Brain microvascular endothelial cell (primary cell): ENCODE results near the gene PHLPP1.

Source experiments
- DNase-seq: peaks from one replicate; pipeline ENCODE4 v3.0.0-alpha.2; 2020
- H3K27ac ChIP-seq: fragments of 250-450 bp; sonication (Bioruptor Pico); 2 replicates; pipeline ENCODE4 v1.5.1; 2020; ENCODE audit warnings: mild to moderate bottlenecking, moderate library complexity
- H3K27me3 ChIP-seq: fragments of 250-450 bp; sonication (Bioruptor Pico); replicated peaks from 2 replicates; pipeline ENCODE4 v1.5.1; 2020; ENCODE audit warnings: mild to moderate bottlenecking
- H3K36me3 ChIP-seq: fragments of 250-450 bp; sonication (Bioruptor Pico); replicated peaks from 2 replicates; pipeline ENCODE4 v1.5.1; 2020; ENCODE audit warnings: mild to moderate bottlenecking
- H3K4me3 ChIP-seq: 2 replicates; pipeline ENCODE4 v1.5.1; 2011; ENCODE audit warnings: low read depth, mild to moderate bottlenecking, control low read depth, low read length, moderate library complexity
- CTCF ChIP-seq: IDR thresholded peaks from 2 replicates; pipeline ENCODE4 v1.5.1; 2011; ENCODE audit warnings: low read depth, mild to moderate bottlenecking, moderate library complexity, low read length, control low read depth, inconsistent platforms; ENCODE audit errors: missing control alignments
- in situ Hi-C: cut with HindIII; loops from 2 replicates; pipeline ENCODE4 v1.10.0; 2017; ENCODE audit warnings: low sequenced_read_pairs, low pct_ligation_motif_present

The PHLPP1 gene

DNA sequence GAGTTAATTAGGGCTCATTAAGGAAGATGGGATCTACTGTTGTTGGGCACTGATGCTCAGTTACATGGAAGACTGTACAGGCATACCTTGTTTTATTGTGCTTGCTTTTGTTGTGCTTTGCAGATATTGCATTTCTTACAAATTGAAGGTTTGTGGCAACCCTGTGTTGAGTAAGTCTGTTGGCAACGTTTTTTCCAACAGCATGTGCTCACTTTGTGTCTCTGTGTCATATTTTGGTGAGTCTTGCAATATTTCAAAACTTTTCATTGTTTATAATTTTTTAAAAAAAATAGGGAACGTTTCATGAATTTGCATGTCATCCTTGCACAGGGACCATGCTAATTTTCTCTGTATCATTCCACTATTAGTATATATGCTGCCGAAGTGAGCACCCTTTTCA, 15.6 kb downstream of the PHLPP1 start:
- H3K36me3 ChIP-seq, result no peaks in the 10 kb centered on the region
- no peaks in the 10 kb centered on the region for H3K27me3 ChIP-seq
- no peak overlapping the region for H3K4me3 ChIP-seq
- H3K27ac ChIP-seq, result no peak overlapping the region
- no peak for TF ChIP-seq CTCF
- in situ Hi-C loops, result no loop called here
- DNase-seq, result no peak

- no peak for DNase-seq
- no peaks in the 10 kb centered on the region for H3K36me3 ChIP-seq
- no peaks in the 10 kb centered on the region for H3K27me3 ChIP-seq
- no peak overlapping the region for H3K27ac ChIP-seq
- in situ Hi-C loops, result no loop called here
- no peak for TF ChIP-seq CTCF
- no peak overlapping the region for H3K4me3 ChIP-seq
Observed at GRCh38 chr18:62732617-62733016, 17.3 kb downstream of the PHLPP1 start.

DNA sequence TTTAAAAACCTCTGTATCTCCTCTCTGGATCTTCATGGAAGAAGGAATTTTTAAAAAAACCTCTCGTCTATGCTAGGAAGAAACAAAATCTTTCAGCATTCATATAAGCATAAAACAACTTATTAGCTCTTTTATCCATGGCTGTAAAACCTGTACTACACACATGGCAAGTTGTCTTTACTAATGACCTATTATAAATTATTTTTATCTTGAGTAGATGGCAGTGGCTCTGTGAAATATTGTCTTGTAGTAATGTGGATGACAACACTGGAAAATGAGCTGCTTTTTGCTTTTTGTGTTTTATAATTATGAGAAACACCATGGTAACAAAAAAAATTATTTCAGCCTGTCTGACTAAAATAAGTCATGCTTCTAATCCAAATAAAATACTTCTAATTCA, 18.9 kb downstream of the PHLPP1 start:
- DNase-seq, result no peak
- in situ Hi-C loops, result no loop called here
- TF ChIP-seq CTCF, result no peak
- Histone ChIP-seq H3K27me3 (no peaks in the 10 kb centered on the region), H3K27ac (no peak overlapping the region), H3K36me3 (no peaks in the 10 kb centered on the region), H3K4me3 (no peak overlapping the region)

GRCh38 chr18:62735387-62735786, 20.0 kb downstream of the PHLPP1 start:
- no peak for DNase-seq
- no peaks in the 10 kb centered on the region for H3K36me3 ChIP-seq
- H3K4me3 ChIP-seq, result no peak overlapping the region
- TF ChIP-seq CTCF, result no peak
- no peak overlapping the region for H3K27ac ChIP-seq
- H3K27me3 ChIP-seq, result no peaks in the 10 kb centered on the region
- in situ Hi-C loops, result no loop called here

- Histone ChIP-seq H3K27ac (no peak overlapping the region), H3K36me3 (no peaks in the 10 kb centered on the region), H3K4me3 (no peak overlapping the region), H3K27me3 (no peaks in the 10 kb centered on the region)
- in situ Hi-C loops, result no loop called here
- no peak for TF ChIP-seq CTCF
- no peak for DNase-seq
Observed at GRCh38 chr18:62736077-62736855, 20.9 kb downstream of the PHLPP1 start.
